HG03439 (cell line): ENCODE measurements around the gene BTBD19.
A peak's percentile ranks its signal among the peaks of the same experiment; 100 is the strongest.
"Not testable (repeated sequence)": the region's sequence is repeated elsewhere in the genome, so short reads cannot be mapped to it uniquely, and the experiment has no call there.

Source experiments
- ATAC-seq: cut with Tn5 transposase; IDR thresholded peaks from one replicate; pipeline ENCODE4 v1.9.1; 2021; ENCODE audit warnings: mild to moderate bottlenecking, moderate library complexity; ENCODE audit not compliant: unreplicated experiment

Gene BTBD19, protein sequence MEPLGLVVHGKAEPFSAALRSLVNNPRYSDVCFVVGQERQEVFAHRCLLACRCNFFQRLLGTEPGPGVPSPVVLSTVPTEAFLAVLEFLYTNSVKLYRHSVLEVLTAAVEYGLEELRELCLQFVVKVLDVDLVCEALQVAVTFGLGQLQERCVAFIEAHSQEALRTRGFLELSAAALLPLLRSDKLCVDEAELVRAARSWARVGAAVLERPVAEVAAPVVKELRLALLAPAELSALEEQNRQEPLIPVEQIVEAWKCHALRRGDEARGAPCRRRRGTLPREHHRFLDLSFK

DNA sequence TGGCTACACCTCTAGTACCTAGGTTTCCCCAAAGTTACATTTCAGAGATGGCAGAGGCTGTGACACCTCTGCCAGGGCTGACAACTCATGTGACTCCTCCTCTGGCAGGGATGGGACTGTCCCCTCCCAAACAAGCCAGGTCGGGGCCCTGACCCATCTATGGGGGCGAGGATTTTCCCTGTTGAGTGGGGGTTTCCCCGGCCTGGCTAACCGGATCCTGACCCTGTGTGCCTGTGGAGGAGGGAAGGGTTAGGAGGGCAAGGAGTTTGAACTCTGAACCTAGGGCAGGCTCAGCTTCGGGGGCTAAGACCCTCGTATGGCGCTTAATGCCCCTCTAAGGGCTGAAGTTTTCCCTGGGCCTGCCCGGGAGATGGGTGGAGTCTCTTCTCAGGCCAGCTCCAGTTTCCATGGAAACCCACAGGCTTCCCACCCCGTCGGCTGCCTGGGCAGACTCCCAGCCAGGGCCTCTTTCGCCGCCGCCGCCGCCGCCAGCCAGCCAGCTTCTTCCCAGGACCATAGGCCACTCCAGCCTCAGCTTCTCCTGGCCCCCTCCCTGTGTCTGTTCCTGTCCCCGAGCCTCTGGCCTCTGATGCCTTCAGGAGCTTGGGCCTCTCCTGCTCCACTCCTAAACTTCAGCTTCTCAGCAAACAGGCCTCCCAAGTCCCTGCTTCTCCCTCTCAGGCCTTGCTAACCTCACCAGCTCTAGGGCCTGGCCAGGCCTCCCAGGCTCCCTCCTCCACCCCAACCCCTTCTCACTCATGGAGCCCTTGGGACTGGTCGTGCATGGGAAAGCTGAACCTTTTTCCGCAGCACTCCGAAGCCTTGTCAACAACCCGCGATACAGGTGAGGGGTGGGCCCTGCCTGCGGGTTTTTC, at the start of gene BTBD19:
BTBD19 (plus strand) TSS at position 461 of the 875 bp plus-strand sequence; CDS start at position 759, 298 bp downstream.
- peak; percentile 39 for ATAC-seq

DNA sequence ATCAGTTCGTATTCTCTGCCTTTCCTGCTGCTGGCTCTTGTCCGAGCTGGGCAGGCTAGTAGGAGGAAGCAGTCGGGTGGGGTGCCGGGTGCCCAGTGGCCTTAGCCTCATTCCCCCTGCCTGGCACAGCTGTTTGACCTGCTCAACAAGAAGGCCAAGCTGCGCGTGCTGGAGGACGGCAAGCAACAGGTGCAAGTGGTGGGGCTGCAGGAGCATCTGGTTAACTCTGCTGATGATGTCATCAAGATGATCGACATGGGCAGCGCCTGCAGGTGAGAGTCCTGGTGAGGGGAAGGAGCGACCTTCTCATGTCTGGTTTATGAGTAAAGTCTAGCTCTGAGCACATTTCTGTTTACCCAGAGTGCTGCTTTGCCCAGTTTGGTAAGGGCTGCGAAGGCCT, 49.2 kb upstream of the BTBD19 start:
- ATAC-seq, result no peak

DNA sequence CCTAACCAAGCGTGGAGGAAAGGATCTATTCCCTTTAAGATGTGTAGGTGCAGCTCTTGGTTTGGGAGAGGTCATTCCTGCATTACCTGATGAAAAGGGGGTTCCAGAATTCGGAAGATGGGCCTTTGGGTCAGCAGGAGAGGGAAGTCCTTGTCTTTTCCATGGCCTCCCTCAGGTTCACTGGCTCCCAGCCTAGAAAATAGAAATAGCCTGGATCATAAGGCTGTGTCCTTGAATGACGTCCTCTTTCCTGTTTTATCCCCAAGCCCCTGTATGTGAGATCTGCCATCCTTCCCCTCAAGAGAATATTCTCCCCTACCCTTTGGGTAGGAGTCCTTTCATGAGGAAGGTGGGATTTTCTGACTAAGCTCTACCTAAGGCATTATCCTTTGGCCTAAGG, 47.4 kb upstream of the BTBD19 start:
- ATAC-seq, result no peak

DNA sequence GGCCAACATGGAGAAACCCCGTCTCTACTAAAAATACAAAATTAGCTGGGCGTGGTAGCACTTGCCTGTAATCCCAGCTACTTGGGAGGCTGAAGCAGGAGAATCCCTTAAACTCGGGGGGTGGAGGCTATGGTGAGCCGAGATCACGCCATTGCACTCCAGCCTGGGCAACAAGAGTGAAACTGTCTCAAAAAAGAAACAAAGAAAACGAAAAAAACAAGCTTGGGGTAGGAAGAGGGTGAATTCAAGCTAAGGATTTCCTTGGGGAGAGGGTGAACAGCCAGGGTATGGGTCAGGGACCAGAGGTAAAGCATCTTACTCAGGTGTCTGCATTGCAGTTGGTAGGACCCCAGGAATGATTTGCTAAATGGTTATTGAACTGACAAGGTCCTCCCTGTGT, 41.9 kb upstream of the BTBD19 start:
- not testable (repeated sequence) for ATAC-seq

DNA sequence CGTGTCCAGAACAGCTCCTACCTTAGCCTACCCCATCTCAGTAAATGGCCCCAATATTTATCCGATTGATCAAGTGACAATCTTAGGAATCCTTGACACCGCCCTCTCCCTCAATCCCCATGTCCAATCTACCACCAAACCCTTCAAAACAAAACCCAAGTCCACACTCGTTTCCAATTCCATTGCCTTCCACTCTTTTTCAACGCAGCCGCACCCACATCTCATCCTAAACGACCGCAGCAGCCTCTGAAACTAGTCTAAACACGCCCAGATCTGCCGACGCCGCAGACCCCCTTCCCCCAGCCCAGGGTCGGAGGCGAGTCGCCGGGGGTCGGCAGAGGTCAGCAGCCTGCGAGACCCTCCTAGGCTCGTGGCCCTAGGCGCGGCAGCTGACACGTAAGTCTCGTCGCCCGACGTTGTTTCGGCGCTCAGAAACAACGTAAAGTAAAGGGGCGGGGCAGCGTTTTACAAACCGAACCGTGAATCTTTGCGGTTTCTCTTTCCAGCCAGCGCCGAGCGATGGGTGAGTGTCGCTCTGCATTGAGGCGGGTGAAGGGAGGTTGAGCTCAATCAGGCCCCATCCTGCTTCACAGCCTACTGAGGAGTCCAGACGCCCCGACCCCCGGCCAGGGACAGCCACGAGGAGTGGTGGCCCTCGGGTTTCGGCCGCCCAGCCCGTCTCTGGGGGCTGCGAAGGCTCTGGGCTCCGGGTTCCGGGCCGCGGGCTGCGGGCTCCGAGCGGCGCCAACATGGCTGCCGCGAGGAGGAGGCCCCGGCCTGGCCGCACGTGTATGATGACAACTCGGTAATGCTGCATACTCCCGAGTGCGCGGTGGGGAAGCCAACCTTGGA, 33.0 kb upstream of the BTBD19 start, which contains the start of gene RPS8:
RPS8 (plus strand) TSS at position 463 of the 852 bp plus-strand sequence; CDS start at position 520, 57 bp downstream.
- ATAC-seq, result peak; percentile 81

DNA sequence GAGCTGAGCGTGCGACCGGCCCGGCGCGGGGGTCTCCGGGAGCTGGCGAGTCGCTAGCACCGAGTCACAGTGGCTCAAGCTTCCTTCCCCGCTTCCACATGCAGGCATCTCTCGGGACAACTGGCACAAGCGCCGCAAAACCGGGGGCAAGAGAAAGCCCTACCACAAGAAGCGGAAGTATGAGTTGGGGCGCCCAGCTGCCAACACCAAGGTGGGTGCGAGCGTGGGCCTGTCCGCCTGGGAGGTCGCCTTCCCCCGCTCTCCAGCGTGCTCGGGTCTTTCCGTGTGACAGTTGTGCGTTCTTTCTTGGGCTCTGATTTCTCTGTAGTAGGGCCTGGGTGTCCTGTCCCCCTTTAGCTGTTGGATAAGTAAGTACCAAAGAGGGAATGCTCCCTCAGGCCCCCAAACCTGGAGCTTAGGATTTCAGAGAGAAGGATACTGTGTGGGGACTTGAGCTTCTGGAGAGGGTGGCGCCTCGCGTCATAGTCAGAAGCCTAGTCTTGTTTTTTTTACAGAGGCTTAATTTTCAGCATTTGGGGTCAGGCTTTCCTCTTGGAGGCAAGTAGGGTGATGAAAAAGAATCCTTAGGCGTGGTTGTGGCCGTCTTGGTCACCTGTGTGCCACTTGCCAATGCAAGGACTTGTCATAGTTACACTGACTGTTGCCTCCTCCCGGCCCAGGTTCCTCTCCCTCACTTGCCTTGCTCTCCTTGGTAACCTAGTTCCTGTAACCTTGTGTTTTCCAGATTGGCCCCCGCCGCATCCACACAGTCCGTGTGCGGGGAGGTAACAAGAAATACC, 32.2 kb upstream of the BTBD19 start:
- ATAC-seq, result peak; percentile 12

DNA sequence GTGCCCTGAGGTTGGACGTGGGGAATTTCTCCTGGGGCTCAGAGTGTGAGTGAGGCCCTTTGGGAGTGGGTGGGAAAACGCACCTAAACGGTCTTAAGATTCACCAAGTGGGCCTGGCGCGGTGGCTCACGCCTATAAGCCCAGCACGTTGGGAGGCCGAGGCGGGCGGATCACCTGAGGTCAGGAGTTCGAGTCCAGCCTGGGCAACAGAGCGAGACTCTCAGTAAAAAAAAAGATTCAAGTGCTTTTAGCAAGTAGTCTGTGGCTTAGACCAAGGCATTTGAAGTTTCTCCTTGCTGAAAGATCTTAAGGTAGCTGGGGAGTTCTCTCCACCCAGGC, 31.6 kb upstream of the BTBD19 start:
- no peak for ATAC-seq

DNA sequence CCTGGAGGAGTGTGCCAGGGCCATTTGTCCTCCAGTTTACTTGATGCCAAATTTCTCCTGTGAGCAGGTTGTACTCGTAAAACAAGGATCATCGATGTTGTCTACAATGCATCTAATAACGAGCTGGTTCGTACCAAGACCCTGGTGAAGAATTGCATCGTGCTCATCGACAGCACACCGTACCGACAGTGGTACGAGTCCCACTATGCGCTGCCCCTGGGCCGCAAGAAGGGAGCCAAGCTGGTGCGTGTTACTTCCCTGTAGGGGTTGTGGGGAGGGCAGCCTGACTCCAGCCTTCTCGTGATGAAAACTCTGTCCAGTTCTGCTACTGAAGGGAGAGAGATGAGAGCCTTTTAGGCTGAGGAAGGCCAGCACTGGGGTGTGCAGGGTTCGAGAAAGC, 30.8 kb upstream of the BTBD19 start:
- ATAC-seq, result no peak

DNA sequence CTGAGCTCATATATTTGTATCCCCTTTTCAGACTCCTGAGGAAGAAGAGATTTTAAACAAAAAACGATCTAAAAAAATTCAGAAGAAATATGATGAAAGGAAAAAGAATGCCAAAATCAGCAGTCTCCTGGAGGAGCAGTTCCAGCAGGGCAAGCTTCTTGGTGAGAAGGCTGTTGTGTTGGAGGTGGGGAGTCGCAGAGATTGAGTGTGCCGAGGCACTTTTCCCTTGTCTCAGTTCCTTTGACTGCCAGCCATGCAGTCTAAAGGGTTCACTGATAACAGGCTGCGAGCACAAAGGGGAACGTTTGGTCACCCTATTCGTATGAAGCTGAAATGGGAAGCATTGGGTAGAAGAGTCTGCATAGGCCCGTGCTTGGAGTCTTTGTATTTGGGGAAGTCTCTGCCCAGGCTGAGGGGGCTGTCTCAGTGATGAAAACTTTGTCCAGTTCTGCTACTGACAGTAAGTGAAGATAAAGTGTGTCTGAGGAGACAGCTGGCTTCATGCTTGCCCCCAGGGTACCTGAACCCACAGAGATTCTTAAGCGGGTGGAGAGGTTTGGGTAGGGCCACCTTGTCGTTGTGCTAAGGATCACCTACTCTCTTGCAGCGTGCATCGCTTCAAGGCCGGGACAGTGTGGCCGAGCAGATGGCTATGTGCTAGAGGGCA, 30.2 kb upstream of the BTBD19 start:
- no peak for ATAC-seq

DNA sequence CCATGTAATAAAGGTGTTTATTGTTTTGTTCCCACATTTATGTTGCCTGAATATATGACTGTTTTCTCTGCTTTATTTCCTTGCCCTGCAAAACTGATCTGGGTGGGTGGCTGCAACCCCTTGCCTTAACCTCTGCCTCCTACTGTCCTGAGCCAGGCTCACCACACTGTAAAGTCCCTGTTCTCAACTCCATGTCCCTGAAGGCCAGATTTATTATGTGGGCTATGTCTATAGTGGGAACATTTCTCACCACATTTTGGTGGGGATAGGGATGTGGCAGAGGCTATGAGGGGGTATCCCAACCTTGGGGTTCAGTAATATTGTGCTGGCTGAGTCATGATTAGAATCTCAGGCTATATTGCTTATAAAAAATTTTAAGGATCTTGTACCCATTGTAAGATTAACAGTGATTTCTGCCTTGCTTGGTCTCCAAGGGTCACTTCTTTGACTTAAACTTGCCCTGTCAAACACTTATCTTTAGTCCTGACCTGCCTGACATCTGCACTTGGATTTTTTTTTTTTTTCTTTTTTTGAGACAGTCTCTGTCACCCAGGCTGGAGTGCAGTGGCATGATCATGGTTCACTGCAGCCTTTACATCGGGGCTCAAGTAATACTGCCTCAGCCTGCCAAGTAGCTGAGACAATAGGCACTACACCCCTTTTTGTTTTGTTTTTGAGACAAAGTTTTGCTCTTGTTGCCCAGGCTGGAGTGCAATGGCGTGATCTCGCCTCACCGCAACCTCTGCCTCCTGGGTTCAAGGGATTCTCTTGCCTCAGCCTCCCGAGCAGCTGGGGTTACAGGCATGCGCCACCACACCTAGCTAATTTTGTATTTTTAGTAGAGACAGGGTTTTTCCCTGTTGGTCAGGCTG, 29.4 kb upstream of the BTBD19 start:
- ATAC-seq, result no peak

DNA sequence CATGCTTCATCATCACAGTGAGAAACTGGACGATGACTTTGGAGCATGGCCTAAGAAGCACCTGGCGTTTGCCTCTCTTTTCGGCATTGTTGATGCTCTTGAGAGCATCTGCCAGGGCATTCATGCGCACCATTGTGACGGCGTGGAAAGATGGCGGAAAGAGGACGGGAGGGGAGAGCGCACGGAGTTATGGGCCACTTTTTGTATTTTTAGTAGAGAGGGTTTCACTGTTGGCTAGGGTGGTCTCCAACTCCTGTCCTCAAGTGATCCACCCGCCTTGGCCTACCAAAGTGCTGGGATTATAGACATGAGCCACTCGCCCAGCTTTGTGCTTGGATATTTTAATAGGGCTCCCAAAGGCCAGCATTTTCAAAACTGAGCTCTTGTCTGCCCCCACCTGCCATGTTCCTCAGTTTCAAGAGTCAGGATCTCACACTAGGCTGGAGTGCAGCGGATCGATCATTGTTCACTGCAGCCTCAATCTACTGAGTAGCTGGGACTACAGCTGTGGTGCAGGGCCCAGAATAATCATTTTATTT, 27.7 kb upstream of the BTBD19 start:
- ATAC-seq, result no peak

DNA sequence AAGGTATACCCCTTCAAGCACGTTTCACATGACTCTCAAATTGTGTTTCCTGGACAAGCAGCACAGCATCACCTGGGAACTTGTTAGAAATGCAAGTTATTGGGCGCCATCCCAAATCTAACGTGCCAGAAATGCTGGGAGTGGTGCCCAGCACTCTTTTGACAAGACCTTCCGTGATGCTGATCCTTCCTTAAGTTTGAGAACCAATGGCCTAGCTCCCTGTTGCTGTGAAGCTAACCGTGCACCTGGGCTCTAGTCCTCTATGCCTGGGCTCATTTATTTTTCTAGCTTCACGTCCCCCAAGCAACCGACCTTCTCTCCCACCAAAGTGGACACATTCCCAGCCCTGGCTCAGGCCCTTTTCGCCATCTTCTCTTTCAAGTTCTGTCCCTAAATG, 24.6 kb upstream of the BTBD19 start:
- ATAC-seq, result no peak

DNA sequence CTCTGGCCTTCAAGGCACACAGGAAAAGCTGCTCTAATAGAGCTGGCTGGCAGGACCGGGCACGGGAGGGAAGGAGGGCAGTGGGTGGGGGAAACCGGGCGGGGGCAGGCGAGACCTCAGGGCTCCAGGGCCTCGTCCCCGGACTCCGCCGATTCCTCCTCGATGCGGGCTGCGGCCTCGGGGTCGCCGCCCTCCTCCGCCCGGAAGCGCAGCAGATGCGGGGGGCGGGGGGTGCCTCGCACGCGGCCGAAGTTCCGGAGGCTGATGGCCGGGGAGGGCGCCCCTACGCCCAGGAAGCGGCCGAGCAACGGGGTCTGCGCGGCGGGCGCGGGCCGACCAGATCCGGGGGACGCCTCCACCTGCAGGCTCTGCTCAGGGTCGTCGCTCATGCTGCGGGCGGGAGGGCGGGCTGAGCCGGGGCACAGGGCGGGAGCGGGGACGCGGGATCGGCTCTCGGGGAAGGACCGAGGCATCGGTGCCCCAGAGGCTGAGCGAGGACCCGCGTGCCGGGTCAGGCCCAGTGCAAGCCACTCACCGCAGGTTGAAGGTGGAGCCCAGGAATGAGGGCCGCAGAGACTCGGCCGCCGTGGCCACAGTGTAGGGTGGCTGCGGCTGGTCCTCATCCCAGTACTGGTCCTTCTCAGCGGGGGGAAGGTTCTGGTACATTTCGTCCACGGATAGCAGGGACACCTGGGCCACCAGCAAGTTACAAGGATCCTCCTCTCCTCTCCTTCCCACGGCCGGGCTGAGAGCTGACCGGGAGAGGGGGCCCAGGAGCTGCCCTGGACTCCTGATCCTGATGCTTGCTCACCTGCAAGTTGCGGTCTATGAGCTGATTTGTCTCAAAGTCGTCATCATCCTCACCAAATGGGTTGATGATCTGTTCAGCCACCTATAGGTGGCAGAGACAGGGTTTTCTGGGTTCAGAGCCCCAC, 24.0 kb upstream of the BTBD19 start:
- ATAC-seq, result no peak

DNA sequence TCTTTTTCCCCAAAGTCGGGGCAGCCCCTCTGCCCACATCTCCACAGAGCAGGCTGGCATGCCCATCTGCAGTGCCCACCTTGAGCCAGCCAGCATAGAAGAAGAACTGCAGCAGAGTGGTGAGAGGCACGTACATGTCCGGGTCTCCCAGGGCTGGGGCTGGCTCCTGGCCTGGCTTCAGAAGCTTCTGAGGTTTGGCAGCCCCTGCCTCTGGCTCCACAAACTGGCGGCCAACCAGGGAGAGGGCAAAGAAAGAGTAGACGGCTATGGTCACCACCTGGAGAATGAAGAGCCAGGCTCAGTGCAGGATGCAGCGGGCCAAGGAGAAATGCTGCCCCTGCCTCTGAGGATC, 23.3 kb upstream of the BTBD19 start:
- no peak for ATAC-seq

DNA sequence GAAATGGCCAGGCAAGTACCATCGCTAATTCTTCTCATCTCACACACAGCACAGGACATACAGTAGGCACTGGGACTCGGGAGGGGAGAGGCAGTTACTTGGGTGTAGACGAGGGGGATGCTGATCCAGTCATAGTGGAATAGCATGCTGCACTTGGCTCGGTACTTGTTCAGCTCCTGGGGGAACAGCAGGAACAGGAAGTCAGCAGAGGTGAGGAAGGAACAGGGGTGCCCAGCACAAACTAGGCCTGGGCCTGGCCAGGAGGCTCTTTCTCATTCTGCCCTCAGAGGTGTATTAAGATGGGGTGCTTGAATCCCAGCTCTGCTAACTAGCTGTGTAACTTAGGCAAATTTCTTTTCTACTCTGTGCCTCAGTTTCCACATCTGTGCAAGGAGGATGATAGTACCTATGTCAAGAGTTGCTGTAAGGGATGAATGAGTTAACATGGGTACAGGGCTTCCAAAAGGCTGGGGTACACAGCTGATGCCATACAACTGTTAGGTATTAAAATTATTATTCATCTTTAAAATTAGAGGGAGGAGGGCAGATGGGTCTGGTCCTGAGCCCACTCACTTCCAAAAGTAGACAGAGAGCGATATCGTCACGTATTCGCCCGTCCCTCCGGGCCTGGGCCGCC, 22.7 kb upstream of the BTBD19 start:
- ATAC-seq, result no peak

DNA sequence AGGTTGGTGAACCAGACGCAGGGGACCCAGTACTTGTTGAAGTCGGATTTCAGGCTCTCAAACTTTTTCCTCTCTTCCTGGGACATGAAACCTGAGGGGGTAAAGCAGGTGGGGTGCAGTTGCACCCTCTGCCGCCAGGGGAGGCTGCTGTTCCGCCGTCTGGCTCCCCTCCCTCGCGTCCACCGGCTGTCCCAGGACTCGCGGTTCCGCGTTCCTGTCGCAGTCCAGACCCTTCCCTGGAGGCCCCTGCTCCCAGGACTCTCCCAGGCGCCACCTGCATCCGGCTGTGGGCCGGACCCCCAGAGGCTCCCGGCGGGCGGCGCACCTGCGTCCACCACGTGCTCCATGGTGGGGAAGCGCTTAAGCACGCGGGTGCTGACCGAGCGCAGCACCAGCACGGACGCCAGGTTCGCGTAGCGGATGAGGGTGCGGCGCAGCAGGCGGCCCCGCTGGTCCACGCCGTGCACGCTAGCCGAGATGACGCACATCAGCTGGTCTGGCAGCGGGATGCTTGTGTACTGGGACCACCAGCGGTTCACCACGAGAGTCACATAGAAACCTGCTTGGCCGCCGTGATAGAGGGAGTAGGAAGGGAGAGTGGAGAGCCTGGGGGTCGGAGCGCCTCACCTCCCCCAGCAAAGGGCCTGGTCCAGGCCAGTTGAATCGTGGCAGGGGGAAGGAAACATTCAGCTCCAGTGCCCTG, 22.0 kb upstream of the BTBD19 start:
- peak; percentile 43 for ATAC-seq
